Brain microvascular endothelial cell (primary cell): Measurements from ENCODE around the gene TNXB.

Source experiments
- DNase-seq: peaks from one replicate; pipeline ENCODE4 v3.0.0-alpha.2; 2020
- H3K27ac ChIP-seq: fragments of 250-450 bp; sonication (Bioruptor Pico); 2 replicates; pipeline ENCODE4 v1.5.1; 2020; ENCODE audit warnings: mild to moderate bottlenecking, moderate library complexity
- H3K27me3 ChIP-seq: fragments of 250-450 bp; sonication (Bioruptor Pico); replicated peaks from 2 replicates; pipeline ENCODE4 v1.5.1; 2020; ENCODE audit warnings: mild to moderate bottlenecking
- H3K36me3 ChIP-seq: fragments of 250-450 bp; sonication (Bioruptor Pico); replicated peaks from 2 replicates; pipeline ENCODE4 v1.5.1; 2020; ENCODE audit warnings: mild to moderate bottlenecking
- H3K4me3 ChIP-seq: 2 replicates; pipeline ENCODE4 v1.5.1; 2011; ENCODE audit warnings: low read depth, mild to moderate bottlenecking, control low read depth, low read length, moderate library complexity
- in situ Hi-C: cut with HindIII; loops from 2 replicates; pipeline ENCODE4 v1.10.0; 2017; ENCODE audit warnings: low sequenced_read_pairs, low pct_ligation_motif_present
- TF ChIP-seq, protein P1 (sequence below): IDR thresholded peaks from 2 replicates; pipeline ENCODE4 v1.5.1; 2011; ENCODE audit warnings: low read depth, mild to moderate bottlenecking, moderate library complexity, low read length, control low read depth, inconsistent platforms; ENCODE audit errors: missing control alignments

TNXB gene

DNA sequence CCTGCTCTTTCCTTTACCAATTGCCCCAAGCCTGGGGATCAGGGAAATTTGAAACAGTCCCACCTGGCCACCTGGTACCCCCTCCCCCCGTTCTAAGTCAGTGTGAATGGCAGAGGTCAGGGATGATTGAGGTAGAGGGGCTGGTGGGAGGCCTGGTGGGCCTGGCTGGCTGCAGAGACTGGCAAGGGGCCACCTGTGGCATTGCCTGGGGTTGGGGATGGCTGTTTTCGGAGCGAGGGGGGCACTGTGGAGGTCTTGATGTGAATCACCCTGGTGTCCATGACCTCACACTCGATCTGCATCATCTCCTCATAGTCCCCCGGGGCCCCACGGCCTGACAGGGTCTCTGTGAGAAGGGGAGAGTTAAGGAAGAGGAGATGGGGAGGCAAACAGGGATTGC lies 6.5 kb upstream of the TNXB start:
- TF ChIP-seq, protein P1, sequence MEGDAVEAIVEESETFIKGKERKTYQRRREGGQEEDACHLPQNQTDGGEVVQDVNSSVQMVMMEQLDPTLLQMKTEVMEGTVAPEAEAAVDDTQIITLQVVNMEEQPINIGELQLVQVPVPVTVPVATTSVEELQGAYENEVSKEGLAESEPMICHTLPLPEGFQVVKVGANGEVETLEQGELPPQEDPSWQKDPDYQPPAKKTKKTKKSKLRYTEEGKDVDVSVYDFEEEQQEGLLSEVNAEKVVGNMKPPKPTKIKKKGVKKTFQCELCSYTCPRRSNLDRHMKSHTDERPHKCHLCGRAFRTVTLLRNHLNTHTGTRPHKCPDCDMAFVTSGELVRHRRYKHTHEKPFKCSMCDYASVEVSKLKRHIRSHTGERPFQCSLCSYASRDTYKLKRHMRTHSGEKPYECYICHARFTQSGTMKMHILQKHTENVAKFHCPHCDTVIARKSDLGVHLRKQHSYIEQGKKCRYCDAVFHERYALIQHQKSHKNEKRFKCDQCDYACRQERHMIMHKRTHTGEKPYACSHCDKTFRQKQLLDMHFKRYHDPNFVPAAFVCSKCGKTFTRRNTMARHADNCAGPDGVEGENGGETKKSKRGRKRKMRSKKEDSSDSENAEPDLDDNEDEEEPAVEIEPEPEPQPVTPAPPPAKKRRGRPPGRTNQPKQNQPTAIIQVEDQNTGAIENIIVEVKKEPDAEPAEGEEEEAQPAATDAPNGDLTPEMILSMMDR = no peak
- Histone ChIP-seq H3K27ac (no peak overlapping the region), H3K27me3 (no peaks in the 10 kb centered on the region), H3K4me3 (no peak overlapping the region), H3K36me3 (peaks cover 32% of the 10 kb centered on the region)
- in situ Hi-C loops = no loop called here
- no peak for DNase-seq

DNA sequence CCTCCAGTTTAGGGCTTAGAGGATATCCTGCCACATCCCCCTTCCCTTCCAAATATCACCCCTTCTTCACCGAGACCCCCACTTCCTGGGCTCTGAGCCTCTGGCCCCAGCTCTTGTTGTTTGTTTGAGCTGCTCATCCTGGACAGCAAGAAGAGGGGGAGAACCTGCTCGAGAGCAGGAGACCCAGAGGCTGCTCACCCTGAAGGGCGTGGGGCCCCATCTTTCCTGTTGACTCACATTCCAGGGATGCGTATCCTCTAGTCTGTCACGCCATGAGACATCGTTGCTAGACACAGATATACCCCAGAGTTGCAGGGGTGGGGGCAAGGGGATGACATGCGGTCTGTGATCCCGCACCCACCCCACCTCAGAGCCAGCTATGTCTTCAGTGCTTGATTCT lies 5.7 kb upstream of the TNXB start:
- DNase-seq = peak; percentile 82
- no peaks in the 10 kb centered on the region for H3K27me3 ChIP-seq
- no peak overlapping the region for H3K4me3 ChIP-seq
- H3K27ac ChIP-seq = peak overlapping the region; percentile 69
- peaks cover 26% of the 10 kb centered on the region for H3K36me3 ChIP-seq
- TF ChIP-seq, protein P1 = no peak
- in situ Hi-C loops = no loop called here

DNA sequence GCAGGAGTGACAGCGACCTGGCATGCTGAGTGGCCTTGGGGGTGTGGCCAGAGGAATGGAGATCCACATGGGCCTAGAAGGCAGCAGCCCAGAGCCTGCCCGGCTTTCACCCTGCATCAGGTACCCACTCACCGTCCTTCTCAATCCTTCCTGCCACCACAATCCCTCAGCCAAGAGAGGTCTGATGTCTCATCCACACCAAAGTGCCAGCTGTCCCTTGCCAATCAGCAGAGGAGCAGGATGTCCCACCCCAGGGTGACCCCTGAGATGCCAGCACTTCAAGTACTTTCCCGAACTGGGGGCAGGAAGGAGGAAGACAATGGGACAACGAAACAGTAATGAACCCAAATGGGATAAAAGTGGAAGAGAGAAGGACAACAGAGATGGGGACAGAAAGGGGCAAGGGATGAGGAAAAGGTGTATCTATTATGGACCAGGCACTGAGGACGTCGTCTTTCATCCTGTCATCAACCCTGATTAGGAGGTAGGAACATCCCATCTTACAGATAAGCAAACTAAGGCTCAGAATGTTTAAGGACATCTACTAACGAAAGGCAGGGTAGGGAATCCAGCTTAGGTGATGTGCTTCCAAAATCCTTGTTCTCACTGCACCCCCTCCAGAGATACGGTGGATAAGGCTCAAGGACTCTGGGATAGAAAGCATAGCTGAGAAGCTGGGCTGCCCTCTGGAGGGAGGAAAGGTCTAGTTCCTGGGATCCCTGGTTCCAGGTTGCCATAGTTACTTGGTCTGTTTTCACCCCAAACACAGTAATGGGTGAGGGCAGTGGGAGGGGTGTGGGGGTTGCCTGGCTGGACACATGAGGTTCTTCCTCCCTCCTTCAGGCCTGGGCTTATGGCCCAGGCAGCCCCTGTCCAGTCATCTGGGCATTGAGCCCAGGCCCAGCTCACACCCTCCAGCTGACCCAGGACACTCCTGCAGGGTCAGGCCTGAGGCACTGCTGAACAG lies 4.5 kb upstream of the TNXB start:
- H3K27me3 ChIP-seq = peaks cover 5% of the 10 kb centered on the region
- no peak overlapping the region for H3K4me3 ChIP-seq
- DNase-seq = peak; percentile 91
- TF ChIP-seq, protein P1 = peak; percentile 63
- peaks cover 24% of the 10 kb centered on the region for H3K36me3 ChIP-seq
- peak overlapping the region; percentile 69 for H3K27ac ChIP-seq
- in situ Hi-C loops = no loop called here

DNA sequence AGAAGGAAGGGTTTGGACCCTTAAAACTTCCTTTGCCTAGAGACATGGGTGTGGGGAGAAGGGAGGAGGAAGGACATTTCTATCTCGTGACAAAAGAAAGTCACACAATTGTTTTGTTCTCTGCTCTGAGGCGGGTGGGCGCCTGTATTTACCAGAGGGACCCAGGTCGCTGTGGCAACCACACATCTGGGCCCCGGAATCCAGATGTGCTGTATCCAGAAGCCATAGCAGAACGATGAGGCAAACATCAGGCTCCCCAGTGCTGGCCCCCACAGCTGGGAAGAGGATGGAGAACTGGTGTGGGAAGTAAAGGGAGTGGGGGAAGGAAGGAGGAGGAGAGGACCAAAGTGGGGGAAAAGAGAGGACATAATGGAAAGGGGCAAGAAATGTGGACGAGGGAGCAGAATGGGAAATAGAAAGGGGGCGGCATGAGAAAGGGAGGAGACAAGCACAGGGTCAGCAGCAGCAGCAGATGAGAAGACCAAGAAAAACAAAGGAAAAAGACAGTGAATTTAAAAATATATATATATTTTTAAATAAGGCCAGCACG lies 3.4 kb upstream of the TNXB start:
- Histone ChIP-seq H3K4me3 (no peak overlapping the region), H3K36me3 (peaks cover 16% of the 10 kb centered on the region), H3K27me3 (peaks cover 10% of the 10 kb centered on the region), H3K27ac (no peak overlapping the region)
- TF ChIP-seq, protein P1 = no peak
- in situ Hi-C loops = no loop called here
- no peak for DNase-seq

DNA sequence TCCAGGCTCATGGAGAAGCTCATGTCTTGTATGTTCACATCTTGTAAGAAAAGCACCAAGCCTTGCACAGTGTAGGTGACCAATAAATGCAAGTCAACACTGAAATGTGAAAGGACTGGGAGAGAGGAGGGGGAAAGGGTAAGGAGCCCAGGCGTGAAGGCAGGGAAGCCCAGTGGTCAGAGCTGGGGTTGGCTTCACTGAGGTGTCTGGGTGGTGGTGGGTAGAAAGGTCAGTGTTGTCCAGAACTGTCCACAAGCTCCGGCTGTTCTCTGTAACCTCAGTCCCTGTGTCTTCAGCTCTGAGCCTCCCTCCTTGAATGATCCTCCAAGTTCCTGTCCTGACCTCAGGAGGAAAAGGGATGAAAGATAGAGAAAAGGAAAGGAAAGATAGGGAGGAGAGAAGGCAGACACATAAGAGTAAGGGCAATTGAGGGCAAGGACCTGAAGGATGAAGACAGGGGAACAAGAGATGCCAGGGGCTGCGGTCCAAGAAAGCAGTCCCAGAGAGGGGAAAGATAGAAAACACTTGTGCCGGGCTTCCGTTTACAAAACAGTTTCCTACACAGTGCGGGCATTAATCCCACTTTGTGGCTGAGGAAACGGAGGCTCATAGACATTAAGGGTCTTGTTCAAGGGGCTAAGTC lies 2.4 kb upstream of the TNXB start:
- peaks cover 10% of the 10 kb centered on the region for H3K27me3 ChIP-seq
- DNase-seq = no peak
- in situ Hi-C loops = no loop called here
- H3K4me3 ChIP-seq = no peak overlapping the region
- no peak overlapping the region for H3K27ac ChIP-seq
- TF ChIP-seq, protein P1 = no peak
- H3K36me3 ChIP-seq = peaks cover 9% of the 10 kb centered on the region
